ENCODE data around the gene SLC35G3.

DNA sequence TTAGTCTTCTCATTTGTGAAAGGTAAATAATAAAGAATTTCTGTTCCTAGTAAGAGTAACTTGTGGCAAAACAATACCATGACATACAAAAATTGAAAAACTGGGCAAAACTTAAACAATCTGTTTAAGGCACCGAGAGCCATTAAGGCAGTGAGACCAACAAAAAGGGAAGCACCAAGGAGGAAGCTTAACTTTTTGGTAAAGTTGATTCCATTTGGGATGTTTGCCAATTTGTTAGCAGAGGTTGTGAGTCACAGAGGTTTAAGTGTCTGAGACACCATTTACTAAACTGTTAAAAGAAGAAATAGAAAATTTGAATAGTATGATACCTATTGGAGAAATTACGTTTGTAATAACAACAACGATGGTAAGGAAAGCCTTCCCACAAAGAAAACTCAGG is 4.9 kb downstream of the SLC35G3 start:
- no peak for TF ChIP-seq POLR2A (IDR thresholded peaks at IDR 0.05; ENCODE audit: low read depth, low read length)
- no peak for TF ChIP-seq POLR2AphosphoS5 (IDR thresholded peaks at IDR 0.05; ENCODE audit: low read depth, low read length)
